Measurements from ENCODE around the gene MYO9A.

The MYO9A gene

DNA sequence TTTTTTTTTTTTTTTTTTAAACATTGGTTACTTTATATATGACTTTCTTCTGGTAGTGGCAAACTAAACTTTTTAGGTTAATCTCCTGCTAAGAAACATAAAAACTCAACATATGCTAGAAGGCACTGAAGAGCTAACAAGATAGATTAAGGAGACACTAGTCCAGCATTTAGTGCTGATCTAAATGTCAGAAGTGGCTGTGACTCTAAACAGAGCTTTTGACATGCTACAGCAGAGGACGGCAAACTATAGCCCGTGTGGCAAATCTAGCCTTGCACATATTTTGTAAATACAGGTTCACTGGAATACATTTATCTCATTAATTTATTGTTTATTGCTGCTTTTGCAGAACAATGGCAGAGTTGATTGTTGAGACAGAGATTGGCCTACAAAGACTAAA is 287.0 kb downstream of the MYO9A start:
- DNase-seq, result no peak

DNA sequence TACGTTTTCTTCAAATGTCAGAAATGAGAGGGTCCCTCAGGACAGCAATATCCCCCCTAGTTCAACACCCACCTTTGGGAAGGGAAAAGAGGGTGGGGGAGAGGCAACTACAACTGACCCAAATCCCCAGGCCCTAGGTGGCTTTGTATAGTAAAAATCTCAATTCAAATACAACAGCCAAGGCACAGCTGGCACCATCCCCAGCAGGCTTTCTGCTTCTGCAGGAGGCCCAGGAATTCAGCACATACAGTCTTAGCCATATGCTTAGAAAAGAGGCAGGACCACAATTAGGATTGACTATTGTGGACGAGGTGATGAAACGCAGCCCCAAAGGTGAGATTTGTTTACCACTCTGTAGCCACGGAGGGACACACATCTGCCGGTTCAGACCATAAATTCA is 291.8 kb downstream of the MYO9A start:
- no peak for DNase-seq

DNA sequence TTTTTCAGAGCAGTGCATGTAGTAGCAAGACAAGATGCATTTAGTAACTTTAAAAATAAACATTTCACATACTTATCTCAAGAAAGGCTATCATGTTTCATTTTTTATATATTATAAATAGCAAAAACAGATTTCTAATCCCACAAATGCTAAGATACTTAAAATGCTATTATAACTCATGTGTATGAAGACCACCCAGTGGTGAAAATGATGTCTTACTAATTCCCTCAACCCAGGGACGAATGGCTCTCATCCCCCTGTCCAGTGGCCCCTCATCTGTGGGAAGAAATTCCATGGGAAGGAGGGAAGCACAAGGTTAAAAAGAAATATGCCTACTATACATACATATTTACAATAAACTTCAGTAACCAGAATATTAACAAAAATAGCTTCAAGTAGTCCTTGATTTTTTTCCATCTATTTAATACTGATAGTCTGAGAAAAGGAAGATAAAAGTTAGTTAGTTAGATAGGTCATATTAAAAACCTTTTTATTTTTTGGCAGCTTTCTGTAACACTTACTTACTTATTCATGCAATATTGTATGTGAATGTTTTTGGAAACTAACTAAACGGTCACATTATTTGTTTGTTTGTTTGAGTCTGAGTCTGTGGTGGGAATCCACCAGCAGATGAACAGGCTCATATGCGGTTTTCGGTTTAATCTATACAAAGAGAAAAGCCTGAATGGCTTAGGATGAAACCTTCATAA is 292.8 kb downstream of the MYO9A start:
- DNase-seq, result no peak

DNA sequence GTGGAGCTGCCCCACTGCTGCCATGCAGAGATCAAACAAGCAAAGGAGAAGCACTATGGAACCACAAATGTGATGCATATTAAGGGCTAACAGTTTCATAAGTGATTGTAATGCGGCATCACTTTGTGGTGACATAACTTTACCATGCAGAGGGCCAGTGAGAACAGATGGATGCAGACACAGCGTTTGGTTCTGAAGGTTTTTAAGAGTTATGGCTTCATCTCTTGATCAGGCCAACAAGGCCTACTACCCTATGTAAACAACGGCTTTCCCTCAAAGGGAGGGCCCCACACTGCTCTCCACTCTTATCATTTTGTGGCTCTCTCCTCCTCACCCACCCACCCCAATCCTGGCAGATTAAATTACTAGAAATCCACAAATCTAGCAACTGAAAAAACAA is 294.1 kb downstream of the MYO9A start:
- DNase-seq, result no peak

DNA sequence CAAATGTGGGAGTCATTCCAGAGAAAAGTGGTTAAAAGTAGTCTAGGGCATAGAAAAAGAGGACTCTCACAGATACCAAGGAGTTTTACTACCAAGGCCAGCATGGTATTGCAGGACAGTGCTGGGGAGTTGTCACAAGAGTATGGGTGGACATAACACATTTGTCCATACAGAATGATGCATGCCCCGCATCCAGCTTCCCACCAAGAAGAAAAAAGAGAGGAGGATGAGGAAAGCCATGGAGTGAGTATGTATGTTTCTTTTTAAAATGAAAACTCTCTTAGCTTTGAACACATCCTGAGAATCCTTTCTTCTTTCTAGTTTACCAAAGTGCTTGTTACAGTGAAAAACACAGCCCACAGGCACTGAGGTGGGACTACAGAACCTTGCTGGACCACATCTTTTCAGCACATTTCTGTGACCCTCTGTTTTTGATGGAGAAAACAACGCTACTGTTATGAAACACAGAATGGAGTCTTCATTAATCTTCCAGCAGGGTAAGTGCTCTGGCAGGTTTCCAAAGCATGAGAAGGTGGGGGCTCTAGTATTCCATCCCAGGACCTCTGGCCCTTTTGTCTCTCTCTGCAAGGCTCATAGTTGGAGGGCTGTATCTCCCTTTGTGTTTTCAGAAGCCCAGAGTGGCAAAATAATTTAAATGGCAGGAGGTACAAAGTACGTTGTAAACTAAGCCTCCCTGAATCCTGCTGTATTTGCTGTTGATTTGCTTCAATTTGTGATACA is 294.9 kb downstream of the MYO9A start:
- DNase-seq, result no peak

DNA sequence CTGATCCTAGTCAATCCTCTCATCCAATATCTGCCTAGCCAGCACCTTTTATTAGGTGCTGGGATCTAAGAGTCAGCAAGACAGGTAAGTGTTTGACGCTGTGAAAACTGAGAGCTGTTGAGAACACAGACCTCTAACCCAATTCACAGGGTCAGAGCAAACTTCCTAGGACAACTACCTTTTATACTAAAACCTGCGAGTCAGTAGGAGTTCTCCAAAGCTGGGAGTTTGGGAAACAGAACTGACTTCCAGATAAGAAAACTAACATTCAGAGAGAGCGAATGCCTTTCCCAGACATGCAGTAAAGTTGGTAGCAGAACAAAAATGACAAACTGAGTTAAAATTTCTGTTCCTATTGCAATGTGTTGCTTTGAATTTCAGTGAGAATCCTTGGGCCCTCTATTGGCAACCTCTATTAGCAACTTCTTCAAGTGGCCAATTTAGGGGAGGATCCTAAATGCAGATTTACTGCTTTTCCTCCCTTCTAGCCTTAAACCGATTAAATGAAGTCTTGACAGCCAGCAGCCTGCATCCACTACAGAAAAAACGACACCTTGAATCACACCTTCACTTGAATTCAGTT is 296.3 kb downstream of the MYO9A start:
- DNase-seq, result no peak

DNA sequence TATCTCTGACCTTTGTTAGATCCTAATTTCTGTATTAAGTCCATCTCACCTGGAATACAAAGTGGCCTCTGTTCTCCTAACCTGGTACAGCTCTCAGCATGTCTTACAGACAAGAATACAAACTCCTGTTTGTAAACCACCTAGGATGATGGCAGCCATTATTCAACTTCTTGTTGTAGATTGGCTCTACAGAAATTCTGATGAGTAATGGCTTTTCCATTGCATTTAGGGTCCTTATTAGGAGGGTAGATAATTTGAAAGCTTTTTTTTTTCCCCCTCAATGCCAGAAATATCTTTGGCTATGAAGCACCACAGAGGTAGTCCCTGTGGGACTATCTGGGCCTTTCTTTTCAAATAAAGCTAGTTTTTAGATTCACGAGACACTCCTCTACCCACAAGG is 297.8 kb downstream of the MYO9A start:
- DNase-seq, result no peak

DNA sequence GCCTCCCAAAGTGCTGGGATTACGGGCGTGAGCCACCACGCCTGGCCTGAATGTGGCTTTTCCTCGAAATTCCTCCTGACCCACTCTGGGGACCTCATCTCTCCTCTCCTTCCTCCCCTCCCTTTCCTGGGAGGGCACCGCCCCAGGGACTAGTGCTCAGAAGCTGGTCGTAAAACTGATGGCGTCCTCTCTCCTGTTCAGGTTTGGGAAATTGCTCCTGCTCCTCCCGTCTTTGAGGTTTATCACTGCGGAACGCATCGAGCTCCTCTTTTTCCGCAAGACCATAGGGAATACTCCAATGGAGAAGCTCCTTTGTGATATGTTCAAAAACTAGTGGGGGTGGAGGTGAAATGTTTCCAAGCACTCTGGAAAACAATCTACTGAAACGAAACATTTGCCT is 300.6 kb downstream of the MYO9A start:
- DNase-seq, result no peak

DNA sequence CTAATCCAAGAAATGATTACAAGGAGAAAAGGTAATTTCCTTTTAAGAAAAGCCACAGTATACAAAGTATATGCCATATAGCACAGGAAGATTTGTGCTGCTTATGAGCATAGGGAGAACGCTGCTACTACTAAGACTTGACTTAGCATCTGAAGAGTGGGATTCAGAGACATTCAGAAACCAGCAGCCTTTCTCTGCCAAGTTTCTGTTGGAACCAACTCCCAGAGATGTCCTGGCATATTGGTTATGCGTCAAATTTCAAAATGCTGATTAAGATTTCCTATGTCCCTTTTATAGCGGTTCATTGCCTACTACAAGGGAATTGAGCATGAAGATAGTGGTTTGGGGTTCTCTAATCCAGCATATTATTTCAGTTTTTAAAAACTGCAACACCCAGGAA is 302.6 kb downstream of the MYO9A start:
- DNase-seq, result no peak

DNA sequence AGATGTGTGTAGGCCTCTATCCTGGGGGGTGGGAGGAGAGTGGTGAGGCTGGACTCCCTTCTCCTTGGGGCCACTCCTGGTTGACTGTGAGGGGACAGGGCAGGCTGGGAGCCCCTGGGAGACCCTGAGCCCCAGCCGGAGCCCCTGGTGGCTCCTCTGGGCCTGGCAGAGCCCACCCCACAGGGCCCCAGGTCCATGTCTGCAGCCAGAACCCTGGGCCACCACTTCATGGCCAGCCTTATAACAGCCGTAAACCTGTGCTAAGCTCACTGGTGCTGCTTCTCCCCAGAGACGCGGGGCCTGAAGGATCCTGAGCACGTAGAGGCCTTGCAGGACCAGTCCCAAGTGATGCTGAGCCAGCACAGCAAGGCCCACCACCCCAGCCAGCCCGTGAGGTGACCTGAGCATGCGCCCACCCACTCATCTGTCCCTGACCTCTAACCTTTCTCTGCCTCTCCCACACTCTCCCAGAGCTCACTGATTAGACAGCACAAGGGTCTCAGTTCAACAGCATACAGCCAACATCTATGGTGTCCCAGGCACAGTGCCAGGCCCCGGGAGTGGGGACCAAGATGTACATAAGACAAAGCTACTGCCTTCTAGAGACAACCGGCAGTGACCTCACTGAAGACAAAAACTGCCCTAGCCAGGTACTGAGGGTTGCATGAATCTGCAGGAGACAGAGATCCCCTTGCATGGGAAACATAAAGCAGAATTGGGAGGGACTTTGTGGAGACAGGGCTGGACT is 304.1 kb downstream of the MYO9A start:
- no peak for DNase-seq

DNA sequence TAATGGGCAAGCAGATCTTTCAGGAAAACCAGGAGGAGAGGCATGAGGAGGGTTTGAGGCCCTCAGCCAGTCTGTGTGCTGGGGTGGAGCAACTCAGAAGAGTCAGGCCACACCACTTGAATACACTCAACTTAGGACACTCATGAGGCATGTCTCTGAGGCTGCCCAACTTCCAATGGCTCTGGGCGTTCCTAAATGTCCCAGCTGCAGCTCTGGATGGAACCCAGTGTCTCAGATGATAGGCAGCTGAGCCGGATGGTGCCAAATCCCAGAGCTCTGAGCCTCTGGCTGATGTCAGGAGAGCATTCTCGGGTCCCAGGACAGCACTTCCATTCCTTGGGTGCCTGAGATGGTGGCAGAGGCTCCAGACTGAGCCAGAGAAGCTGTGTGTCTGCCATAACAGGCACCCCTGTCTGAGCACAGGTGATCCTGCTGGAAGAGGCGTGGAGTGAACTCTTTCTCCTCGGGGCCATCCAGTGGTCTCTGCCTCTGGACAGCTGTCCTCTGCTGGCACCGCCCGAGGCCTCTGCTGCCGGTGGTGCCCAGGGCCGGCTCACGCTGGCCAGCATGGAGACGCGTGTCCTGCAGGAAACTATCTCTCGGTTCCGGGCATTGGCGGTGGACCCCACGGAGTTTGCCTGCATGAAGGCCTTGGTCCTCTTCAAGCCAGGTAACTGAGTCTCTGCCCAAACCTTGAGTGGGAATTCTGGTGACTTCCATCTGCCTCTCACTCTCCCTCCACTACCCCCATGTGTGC is 304.8 kb downstream of the MYO9A start:
- no peak for DNase-seq

DNA sequence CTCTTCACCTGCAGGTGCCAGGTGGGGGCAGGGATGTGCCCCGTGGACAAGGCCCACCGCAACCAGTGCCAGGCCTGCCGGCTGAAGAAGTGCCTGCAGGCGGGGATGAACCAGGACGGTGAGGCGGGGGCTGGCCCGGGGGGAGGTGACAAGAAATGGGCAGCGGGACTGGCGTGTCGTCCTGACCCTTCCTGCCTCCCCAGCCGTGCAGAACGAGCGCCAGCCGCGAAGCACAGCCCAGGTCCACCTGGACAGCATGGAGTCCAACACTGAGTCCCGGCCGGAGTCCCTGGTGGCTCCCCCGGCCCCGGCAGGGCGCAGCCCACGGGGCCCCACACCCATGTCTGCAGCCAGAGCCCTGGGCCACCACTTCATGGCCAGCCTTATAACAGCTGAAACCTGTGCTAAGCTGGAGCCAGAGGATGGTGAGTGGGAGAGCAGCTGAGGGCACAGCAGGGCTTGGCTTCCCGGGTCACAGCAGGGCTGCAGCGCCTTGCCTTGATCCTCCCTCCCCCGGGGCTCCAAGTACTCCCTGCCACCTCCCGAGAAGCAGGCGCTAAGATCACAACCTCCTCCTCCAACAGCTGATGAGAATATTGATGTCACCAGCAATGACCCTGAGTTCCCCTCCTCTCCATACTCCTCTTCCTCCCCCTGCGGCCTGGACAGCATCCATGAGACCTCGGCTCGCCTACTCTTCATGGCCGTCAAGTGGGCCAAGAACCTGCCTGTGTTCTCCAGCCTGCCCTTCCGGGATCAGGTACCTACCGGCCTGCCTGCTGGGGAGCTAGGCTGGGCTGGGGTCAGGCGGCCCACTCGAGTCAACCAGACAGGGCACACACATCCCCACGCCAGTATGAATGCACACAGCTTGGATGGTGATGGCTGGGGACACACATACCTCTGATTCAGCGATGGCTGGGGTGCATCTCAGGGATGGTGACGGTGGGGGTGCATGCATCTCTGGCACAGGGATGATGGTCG is 305.9 kb downstream of the MYO9A start:
- DNase-seq, result no peak

DNA sequence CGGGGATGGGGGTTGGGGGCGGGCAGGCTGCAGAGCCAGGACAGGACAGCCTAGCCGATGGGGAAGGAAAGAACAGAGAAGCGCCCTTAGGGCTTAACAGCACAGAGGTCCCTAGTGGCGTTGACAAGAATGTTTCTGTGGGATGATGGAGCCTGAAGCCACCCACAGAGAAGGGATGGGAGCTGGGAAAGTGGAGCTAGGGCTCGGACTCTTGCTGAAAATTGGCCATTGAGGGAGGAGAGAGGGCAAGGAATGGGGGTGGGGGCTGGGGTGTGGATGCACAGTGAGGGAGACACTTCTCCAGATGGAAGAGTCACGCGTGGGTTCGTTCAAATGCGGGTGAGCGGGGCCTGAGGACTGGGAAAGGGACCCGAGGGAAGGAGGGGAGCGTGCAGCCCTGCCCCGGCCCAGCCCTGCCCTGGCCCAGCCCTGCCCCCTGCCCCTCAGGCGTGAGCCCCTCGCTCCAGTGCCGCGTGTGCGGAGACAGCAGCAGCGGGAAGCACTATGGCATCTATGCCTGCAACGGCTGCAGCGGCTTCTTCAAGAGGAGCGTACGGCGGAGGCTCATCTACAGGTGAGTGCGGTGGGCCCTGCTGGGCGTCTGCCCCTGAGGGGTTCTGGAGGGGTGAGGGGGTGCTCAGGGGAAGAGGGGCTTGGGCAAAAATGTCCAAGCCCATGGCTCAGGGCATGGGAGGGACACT is 306.8 kb downstream of the MYO9A start:
- DNase-seq, result no peak

DNA sequence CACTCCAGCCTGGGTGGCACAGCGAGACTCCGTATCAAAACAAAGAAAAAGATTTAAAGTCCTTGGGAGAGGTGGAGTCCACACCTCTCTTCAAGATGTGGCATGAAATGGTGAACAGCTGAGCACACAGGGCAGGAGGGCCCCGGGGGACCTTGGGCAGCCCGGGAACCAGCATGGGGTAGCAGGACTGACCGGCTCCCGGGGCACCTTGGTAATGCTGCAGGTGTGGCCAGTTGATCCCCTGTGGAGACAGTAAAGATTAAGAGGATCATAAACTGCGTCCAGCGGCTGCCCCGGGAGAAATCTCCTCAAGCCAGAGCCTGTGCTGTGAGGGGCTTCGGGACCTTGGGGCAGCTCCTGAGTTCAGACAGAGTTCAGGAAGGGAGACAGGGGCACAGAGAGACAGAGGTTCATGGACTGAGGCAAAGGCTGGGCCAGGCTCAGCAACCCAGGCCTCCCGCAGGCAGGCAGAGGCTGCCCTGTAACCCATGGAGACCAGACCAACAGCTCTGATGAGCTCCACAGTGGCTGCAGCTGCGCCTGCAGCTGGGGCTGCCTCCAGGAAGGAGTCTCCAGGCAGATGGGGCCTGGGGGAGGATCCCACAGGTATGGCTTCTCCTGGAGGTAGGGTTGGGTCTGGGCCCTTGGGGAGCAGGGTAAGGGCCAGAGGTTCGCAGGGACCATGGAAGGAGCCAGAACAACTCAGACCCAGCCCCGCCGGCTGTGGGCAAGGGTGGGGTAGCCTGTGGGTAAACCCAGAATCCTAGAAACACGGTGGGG is 307.5 kb downstream of the MYO9A start, which contains the start of gene NR2E3:
Gene NR2E3 (plus strand): TSS at position 299 of the 780 bp plus-strand sequence. CDS start 190 bp downstream, at position 489.
- no peak for DNase-seq

DNA sequence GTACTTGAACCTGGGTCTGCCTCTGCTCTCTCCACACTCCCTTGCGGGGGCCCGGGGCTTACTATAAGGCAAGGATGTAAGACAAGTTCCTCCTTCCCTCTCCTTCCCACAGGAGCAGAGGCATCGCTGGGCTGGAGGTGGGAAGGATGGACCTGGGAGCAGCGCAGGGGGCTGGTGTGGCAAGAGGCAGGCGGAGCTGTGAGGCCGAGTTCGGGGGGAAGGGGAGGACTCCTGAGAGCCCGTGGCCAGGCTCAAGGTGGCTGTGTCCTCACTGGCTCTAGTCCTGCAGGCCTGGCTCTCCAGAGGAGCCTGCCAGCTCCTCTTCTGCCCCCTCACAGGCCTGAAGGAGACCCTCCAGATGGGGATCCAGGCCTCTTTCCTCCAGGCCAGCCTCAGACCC is 308.6 kb downstream of the MYO9A start:
- no peak for DNase-seq

DNA sequence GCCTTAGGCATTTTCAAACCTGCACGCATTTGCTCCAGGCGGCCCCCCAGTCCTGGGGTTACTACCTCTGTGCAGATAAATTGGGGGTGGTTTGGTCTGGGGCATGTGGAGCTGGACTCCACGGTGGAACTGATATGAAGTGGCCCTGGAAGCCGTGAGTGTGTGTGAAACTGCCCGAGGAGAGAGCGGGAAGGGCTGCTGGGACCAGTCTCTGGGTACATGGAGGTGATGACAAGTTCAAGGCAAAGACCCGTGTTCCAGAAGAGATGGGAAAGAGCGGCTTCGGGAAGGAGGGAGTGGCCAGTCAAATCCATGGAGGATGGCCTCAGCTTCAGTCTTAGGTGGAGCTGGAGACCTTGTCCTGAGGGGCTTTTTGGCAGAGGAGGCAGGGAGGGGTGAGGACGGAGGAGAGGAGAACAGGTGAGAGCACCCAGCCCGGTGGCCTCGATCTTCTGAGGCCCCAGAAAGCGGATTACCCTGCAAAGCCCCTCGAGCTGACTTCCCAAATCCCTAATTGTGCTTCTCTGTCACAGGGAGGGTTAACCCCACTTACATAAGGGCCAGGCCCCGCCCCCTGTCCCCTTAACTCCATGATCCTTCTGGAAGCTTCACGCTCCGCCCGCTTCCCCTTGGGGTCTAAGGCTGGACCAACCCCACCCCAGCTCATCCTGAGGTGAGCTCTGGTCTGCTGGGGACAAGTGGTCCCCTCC is 309.5 kb downstream of the MYO9A start:
- no peak for DNase-seq

DNA sequence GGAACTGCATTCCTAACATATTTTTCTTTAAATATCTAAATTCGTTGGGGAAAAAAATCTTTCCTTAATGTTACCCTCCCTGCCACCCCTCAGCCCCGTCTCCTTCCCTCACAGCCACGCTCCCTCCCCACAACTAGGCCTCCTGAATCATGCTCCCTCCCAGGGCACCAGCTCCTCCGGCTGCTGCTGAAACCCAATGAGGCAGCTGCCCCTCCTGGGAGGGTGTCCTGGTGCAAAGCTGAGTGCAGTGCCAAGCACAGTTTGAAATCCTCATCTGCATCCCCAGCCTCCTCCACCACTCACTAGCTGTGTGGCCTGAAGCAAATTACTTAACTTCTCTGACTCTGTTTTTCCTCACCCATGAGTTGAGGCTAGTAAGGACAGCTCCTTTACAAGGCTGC is 310.3 kb downstream of the MYO9A start:
- no peak for DNase-seq

DNA sequence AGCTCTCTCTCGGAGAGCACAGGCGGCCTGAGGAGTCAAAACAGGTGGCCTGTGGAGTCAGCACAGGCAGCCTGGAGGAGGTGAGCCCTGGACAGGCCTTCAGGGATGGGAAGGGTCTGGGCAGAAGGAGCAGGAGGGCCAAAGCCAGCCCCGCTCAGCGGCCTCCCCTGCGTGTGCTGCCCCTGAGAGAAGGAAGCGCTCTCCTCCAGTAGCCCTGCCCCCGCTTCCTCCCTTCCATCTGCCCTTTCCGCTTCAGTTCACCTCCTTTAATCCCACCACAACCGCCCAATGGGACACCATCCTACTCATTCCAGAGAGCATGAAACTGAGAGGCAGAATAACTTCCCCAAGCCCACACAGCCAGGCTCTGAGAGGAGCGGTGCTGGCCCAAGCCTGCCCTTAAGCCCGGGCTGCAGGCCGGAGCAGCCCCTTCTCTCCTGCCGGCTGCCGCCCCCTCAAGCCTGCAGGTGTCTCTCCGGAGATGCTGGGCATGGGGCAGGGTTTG is 310.8 kb downstream of the MYO9A start:
- DNase-seq, result no peak

DNA sequence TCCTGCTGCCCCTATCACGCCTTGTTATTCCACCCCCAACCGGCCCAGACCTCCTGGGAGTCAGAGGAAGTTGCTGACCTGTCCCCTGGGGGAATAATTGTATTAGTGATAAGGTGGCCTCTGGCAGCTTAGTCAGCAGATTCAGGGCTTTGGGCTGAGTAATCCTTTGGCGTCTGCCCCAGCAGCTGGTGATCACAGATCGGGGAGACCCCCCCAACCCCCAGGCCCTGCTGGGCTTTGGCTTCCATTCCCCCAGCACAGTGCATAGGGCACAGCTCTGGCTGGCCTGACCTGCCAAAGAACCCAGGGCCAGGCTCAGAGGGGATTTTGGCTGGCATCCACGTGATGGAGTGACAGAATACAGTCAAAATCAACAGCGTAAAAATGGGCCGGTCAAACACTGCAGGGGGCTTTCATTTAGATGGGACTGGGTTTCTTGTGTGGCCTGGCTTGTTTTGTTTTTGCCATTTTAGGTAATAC is 311.5 kb downstream of the MYO9A start:
- no peak for DNase-seq
